A172 (cell line): ENCODE results near the gene ZNF814. TPM values are rescaled to one million over a fixed set of nuclear protein-coding genes. Genes with fewer than 3 reads are reported as not detected.
"Not testable (repeated sequence)": the region's sequence is repeated elsewhere in the genome, so short reads cannot be mapped to it uniquely, and the experiment has no call there.

Source experiments
- DNase-seq: peaks from one replicate; pipeline ENCODE4 v3.0.0-alpha.2; 2015; ENCODE audit warnings: low spot score
- total RNA-seq: library from RNA; depleted of rRNA; stranded (reverse); fragments of >200 nt; shearing (Covaris generic); gene quantifications from 2 replicates; pipeline ENCODE4 v1.2.3, GENCODE V29; 2014; rRNA removed

ZNF814 gene
- total RNA-seq, 1 experiment from 2014 or later = 0.29 TPM

DNA sequence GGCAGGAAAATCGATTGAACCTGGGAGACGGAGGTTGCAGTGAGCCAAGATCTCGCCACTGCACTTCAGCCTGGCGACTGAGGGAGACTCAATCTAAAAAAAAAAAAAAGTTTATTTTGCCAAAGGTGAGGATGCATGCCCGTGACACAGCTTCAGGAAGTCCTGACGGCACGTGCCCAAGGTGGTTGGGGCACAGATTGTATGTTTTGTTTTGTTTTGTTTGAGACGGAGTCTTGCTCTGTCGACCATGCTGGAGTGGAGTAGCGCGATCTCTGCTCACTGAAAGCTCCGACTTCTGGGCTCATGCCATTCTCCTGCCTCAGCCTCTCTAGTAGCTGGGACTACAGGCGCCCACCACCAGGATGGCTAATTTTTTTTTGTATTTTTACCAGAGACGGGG is 70.9 kb downstream of the ZNF814 start:
- no peak for DNase-seq

DNA sequence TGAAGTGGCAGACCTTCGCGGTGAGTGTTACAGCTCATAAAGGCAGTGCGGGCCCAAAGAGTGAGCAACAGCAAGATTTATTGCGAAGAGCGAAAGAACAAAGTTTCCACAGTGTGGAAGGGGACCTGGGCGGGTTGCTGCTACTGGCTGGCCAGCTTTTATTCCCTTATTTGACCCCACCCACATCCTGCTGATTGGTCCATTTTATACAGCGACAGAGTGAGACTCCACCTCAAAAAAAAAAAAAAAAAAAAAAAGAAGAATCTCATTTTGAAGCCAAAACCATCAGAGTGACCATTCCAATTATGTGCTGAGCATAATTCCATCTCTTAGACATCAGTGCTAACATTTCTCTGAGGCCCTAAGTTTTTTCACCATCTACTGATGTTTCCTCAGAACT is 72.2 kb downstream of the ZNF814 start:
- no peak for DNase-seq

DNA sequence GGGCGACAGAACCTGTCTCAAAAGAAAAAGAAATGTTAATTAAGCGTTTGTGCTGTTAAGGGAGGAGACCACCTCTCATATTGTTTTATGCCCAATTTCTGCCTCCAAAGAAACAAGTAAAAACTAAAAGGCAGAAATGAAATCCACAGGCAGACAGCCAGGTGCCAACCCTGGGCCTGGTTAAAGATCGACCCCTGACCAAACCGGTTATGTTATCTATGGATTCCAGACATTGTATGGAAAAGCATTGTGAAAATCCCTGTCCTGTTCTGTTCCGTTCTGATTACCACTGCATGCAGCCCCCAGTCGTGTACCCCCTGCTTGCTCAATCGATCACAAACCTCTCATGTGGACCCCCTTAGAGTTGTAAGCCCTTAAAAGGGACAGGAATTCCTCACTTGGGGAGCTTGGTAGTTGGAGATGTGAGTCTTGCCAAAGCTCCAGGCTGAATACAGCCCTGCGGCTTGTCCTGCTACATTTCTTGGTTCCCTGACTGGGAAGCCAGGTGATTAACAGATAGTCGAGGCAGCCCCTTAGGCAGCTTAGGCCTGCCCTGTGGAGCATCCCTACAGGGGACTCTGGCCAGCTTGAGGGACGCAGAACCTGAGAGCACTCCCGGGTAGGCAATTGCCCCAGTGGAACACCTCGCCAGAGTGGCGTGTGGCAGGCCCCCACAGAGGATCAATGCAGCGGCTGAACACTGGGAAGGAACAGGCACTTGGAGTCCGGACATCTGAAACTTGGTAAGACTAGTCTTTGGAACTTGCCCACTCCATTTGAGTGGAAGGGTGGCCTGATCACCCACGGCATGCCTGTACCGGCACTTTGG is 73.4 kb downstream of the ZNF814 start:
- DNase-seq = no peak

DNA sequence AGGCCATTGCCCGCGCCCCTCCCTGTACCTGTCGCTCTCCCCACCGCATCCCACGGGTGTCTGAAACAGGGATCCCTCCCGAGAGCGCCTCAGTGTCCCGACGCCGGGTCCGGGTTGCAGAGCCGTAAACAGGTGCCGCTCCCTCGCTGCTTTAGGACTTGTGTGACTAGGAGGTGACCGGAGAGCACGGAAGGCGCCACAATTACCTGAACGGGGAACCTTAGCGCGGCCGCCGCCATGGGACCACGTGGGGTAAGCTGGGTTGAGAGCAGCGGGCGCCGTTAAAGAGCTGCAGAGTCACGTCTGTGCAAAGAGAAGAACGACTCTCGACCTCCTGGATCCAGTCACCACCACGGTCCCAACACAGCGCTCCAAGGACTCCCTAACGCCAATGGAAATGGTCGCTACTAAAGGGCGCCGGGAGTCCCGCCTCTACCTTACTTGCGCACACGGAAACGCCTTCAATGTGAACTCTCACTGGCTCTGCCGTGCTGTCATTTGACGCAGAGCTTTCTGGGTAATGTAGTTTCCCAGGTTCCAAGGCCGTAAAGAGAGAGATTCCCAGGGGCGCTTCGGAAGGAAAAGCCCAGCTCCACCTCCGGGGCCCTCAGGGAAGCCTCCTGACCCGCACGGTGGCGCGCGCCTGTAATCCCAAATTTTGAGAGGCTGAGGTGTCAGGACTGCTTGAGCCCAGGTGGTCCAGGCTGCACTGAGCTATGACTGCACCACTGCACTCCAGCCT is 74.2 kb downstream of the ZNF814 start, which contains the start of gene ZNF552:
Gene ZNF552, minus strand, starts transcription at position 409 of the 742 bp plus-strand sequence. Its CDS starts 170 bp downstream, at position 239.
- DNase-seq = peak; percentile 84

DNA sequence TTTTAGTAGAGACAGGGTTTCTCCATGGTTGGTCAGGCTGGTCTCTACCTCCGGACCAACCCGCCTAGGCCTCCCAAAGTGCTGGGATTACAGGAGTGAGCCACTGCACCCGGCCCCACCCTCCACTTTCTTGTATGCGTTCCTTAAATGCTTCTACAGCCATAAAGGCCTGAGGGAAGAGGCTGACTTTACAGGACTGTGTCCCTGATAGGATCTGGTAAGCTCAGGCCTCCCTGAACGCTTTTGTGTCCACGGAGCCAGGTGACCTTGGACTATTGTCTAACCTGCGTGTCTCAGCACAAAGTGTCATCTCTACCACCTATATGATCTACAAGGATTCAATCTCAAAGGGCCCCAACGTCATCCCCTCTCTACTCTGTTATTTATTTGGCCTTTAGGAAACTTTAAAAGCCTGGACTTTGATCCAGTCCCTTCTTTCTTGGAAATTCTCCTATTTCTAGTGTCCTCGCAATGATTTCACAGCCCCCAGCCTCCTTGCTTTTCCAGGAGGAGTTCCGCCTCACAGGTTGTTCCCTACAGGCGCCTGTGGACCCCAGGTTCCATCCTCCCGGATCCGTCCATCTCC is 74.8 kb downstream of the ZNF814 start:
- no peak for DNase-seq

DNA sequence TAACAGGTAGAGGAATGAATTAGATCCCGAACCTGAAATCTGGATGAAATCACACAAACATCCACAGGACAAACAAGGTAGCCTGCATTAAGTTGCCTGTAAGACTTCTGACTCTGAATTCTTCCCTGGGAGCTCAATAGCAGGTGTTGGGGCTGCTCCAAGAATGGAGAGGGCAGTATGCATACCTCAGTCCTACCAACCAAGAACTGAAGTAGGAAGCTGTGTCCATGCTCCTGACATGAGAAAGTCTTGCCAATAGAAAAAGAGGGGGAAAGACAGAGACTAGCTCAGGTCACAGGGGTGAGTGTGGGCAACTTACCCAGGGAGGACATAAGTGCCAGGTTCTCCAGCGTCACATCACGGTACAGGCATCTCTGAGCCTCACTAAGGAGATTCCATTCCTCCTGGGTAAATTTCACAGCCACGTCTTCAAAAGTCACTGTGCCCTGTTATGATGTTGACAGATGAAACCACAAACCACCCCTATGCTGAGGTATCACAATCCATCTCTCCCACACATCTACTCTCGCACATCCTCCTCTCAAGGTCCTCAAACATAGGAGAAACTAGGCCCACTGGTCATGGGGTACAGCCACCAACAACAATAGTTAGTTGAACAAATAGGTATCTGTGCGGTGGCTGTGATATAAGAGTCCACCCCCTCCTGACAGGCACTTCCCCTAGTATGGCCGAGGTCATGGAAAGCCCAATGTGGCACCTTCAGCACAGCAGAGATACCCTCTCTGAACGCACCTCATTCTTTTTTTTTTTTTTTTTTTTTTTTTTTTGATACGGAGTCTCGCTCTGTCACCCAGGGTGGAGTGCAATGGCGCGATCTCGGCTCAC is 75.6 kb downstream of the ZNF814 start:
- DNase-seq = not testable (repeated sequence)

DNA sequence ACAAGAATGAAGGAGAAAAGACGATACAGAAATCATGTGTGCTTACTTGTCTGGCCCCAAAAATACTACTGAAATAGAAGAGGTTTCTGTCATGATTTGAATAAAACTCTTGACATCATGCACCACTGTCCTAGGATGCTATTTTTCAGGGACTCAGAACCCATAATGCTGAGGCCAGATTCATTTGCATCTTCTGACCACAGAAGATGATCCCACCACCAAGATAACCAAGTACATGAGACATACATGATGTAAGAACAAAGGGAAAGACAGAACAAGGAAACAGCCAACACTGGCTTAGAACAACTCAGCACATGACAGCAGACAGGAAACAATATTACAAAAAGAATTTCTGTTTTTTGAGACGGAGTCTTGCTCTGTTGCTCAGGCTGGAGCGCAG is 76.6 kb downstream of the ZNF814 start:
- DNase-seq = no peak

DNA sequence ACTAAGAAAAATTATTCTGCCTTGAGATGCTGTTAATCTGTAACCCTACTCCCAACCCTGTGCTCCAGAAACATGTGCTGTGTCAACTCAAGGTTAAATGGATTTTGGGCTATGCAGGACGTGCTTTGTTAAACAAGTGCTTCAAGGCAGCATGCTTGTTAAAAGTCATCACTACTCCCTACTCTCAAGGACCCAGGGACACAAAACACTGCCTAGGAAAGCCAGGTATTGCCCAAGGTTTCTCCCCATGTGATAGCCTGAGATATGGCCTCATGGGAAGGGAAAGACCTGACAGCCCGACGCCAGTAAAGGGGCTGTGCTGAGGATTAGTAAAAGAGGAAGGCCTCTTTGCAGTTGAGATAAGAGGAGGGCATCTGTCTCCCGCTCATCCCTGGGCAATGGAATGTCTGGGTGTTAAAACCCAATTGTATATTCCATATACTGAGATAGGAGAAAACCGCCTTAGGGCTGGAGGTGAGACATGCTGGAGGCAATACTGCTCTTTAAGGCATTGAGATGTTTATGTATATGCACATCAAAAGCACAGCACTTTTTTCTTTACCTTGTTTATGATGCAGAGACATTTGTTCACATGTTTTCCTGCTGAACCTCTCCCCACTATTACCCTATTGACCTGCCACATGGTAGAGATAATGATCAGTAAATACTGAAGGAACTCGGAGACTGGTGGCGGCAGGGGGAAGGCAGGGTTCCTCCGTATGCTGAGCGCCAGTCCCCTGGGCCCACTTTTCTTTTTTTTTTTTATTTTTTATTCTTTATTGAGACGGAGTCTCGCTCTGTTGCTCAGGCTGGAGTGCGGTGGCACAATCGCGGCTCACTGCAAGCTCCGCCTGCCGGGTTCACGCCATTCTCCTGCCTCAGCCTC is 78.2 kb downstream of the ZNF814 start:
- DNase-seq = not testable (repeated sequence)

DNA sequence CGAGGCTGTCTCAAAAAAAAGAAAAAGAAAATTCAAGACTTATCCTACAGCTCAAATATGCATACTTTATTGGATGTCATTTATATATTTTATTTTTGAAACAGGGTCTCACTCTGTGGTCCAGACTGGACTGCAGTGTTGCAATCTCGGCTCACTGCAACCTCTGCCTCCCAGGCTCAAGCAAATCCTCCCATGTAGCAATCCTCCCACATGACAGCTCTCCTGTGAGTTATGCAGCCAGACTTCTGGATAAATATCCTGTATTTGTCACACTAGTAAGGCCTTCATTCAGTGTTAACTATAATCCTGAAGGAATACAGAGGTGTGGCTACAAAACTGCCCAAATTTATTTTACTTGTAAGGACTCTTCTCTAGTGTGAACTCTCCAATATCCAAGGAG is 81.3 kb downstream of the ZNF814 start:
- no peak for DNase-seq

DNA sequence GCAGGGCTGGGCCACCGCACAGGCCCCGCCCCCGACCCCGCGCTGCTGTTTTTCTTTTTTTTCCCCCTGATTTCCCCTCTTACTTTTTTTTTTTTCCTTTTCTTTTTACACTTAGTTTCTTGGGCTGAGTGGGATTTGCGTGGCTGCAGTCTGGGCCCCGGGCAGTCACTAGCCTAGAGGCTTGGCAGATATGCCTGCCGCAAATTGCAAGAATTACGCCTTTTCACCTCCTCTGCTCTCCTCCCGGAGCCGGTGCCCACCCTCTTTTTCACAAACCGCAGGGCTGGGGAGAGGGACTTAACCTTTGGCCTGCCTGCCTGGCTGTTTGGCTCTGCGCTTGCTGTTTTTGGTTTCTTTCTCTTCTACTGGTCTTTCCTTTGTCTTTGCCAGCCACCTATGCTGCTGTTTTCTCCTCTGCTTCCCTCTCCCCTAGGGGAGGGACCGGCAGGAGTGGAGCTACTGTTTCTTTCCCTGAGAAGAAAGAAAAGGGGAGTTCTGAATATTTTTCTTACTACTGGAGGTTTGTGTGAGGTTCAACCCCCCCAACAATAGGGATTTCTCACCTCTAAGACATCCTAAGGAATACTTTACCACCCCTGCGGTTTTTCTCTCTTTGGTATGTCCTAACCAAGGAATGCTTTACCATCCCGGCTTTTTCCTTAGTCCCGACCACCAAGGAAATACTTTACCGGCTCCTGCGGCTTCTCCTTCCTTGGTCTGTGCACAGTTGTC is 85.1 kb downstream of the ZNF814 start:
- peak; percentile 93 for DNase-seq

DNA sequence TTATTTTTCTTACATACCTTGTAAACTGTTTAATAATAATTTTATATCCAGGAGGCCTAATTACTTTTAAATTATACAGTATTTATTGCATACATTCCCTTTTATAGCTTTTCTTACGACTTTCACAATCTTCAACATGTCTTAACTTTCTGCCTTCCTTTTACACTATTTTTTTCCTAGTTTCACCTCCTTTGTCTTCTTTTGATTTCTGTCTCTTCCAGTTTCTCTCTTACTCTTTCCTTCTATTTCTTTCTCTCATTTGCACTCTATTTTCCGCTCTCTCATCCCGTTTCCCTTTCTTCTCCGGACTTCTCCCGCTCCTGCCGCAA is 85.6 kb downstream of the ZNF814 start:
- DNase-seq = no peak

DNA sequence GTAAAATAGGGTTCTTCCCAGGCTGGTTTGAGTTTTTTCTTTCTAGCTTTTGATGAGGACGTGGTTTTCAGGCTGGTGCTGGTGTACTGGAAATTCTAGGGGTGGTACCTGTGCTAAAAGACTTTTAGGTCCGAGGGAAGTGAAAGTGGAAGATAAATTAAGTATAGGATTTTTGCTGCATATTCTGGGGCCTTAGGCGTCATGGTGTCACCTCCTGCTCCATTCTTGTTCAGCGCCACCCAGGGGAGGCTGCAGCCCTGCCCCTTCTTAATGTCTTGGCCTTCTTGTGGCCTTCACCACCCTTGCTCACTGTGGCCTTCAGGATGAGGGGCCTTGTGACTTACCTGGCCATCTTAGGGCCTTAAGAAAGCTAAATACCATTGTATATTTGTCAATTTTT is 86.6 kb downstream of the ZNF814 start:
- DNase-seq = no peak

DNA sequence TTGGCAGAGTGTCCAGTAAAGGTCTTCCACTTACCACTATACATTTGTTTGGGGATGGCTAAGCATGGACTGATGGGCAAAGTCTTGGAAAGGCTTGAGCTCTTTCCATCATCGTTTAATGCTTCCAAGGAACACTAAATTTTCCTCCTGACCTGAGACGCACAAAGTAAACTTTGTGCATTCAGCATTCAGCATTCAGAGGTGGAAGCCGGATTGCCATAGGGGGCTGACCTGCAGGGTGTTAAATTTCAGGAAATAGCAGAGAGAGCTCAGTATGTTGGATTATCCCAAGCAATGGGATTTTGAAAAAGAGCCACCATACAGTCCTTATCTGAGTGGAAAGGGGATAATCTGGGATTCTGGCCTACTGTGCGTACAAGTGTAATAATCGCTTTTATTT is 88.1 kb downstream of the ZNF814 start:
- DNase-seq = no peak

Other genes with a start within 250 kb of the ZNF814 start
- gene ZSCAN4, start 220.1 kb downstream of the ZNF814 start, total RNA-seq = 0.12 TPM in 1 of 2 replicates, not detected in the other
- 11.2 and 18.7 TPM in 2 replicates for gene ZNF551, start 207.1 kb downstream of the ZNF814 start, total RNA-seq
- gene ZNF154, start 179.8 kb downstream of the ZNF814 start, total RNA-seq = not detected in 2 replicates
- gene ZNF671, start 161.4 kb downstream of the ZNF814 start, total RNA-seq = not detected in 2 replicates
- gene ZNF776, start 142.2 kb downstream of the ZNF814 start, total RNA-seq = 20.9 and 26.1 TPM in 2 replicates
- gene ZNF586, start 119.4 kb downstream of the ZNF814 start, total RNA-seq = 18.9 and 24.6 TPM in 2 replicates
- gene ZNF552, start 74.1 kb downstream of the ZNF814 start, total RNA-seq = 4.6 and 11.6 TPM in 2 replicates
- gene ZNF587B, start 58.7 kb downstream of the ZNF814 start, total RNA-seq = 22.9 and 26.6 TPM in 2 replicates
- gene ZNF587, start 39.2 kb downstream of the ZNF814 start, total RNA-seq = 24.7 and 31.9 TPM in 2 replicates
- gene ZNF417, start 27.6 kb upstream of the ZNF814 start, total RNA-seq = 10.1 and 11.7 TPM in 2 replicates
- 0.07 and 0.31 TPM in 2 replicates for gene ZNF418, start 46.4 kb upstream of the ZNF814 start, total RNA-seq
- 3.1 and 3.7 TPM in 2 replicates for gene ZNF256, start 58.7 kb upstream of the ZNF814 start, total RNA-seq
- gene C19orf18, start 85.5 kb upstream of the ZNF814 start, total RNA-seq = not detected in 2 replicates
- 0.07 TPM in 1 of 2 replicates, not detected in the other for gene ZNF606, start 113.8 kb upstream of the ZNF814 start, total RNA-seq
- not detected in 2 replicates for gene ZSCAN1, start 145.0 kb upstream of the ZNF814 start, total RNA-seq
- not detected in 2 replicates for gene ZNF135, start 170.2 kb upstream of the ZNF814 start, total RNA-seq
- 2.9 and 5.5 TPM in 2 replicates for gene ZSCAN18, start 209.2 kb upstream of the ZNF814 start, total RNA-seq